GM23248 (cell line): Measurements from ENCODE around the gene ZBTB8OS. TPM values are rescaled to one million over a fixed set of nuclear protein-coding genes. Genes with fewer than 3 reads are reported as not detected.
A peak's percentile ranks its signal among the peaks of the same experiment; 100 is the strongest.

Experiments used
- DNase-seq: peaks from one replicate; pipeline ENCODE4 v3.0.0-alpha.2; 2015
- H2AFZ ChIP-seq: fragments of 200-600 bp; sonication (generic); 2 replicates; pipeline ENCODE4 v1.6.1; 2016; ENCODE audit warnings: antibody characterized with exemption
- H3F3A ChIP-seq: fragments of 200-600 bp; sonication (generic); 2 replicates; pipeline ENCODE4 v1.6.1; 2016; ENCODE audit warnings: mild to moderate bottlenecking, antibody characterized with exemption, mixed run types; ENCODE audit not compliant: insufficient read depth
- H3K27ac ChIP-seq: fragments of 200-600 bp; sonication (generic); 2 replicates; pipeline ENCODE4 v1.5.1; 2016; ENCODE audit warnings: mild to moderate bottlenecking
- H3K27me3 ChIP-seq: fragments of 200-600 bp; sonication (generic); replicated peaks from 2 replicates; pipeline ENCODE4 v1.6.1; 2016; ENCODE audit warnings: mild to moderate bottlenecking; ENCODE audit not compliant: insufficient read depth
- H3K36me3 ChIP-seq: fragments of 200-600 bp; sonication (generic); 2 replicates; pipeline ENCODE4 v1.6.1; 2016; ENCODE audit warnings: low read depth, mild to moderate bottlenecking
- H3K4me1 ChIP-seq: fragments of 200-600 bp; sonication (generic); 2 replicates; pipeline ENCODE4 v1.6.1; 2016; ENCODE audit warnings: mild to moderate bottlenecking; ENCODE audit not compliant: insufficient read depth
- H3K4me2 ChIP-seq: fragments of 200-600 bp; sonication (generic); one replicate; pipeline ENCODE4 v1.6.1; 2016; ENCODE audit warnings: mild to moderate bottlenecking; ENCODE audit not compliant: unreplicated experiment
- H3K4me3 ChIP-seq: fragments of 200-600 bp; sonication (generic); 2 replicates; pipeline ENCODE4 v1.5.1; 2016; ENCODE audit warnings: mild to moderate bottlenecking
- H3K79me2 ChIP-seq: fragments of 200-600 bp; sonication (generic); 2 replicates; pipeline ENCODE4 v1.6.1; 2016; ENCODE audit warnings: mild to moderate bottlenecking; ENCODE audit not compliant: insufficient read depth
- H3K9ac ChIP-seq: fragments of 200-600 bp; sonication (generic); 2 replicates; pipeline ENCODE4 v1.6.1; 2016; ENCODE audit warnings: mild to moderate bottlenecking
- H3K9me2 ChIP-seq: fragments of 200-600 bp; sonication (generic); 2 replicates; pipeline ENCODE4 v1.6.1; 2016; ENCODE audit warnings: mixed run types, mild to moderate bottlenecking, moderate library complexity; ENCODE audit not compliant: insufficient read depth
- H3K9me3 ChIP-seq: fragments of 200-600 bp; sonication (generic); one replicate; pipeline ENCODE4 v1.6.1; 2017; ENCODE audit warnings: low read depth
- H4K20me1 ChIP-seq: fragments of 200-600 bp; sonication (generic); 2 replicates; pipeline ENCODE4 v1.6.0; 2016; ENCODE audit not compliant: insufficient read depth
- EZH2 ChIP-seq: fragments of 200-600 bp; sonication (generic); IDR thresholded peaks from 2 replicates; pipeline ENCODE4 v1.6.1; 2018; ENCODE audit warnings: antibody characterized with exemption, mild to moderate bottlenecking; ENCODE audit not compliant: insufficient read depth, poor library complexity, severe bottlenecking
- EZH2phosphoT487 ChIP-seq: fragments of 200-600 bp; sonication (generic); IDR thresholded peaks from 2 replicates; pipeline ENCODE4 v1.6.1; 2018; ENCODE audit warnings: antibody characterized with exemption, moderate library complexity, mild to moderate bottlenecking, low read depth; ENCODE audit not compliant: insufficient read depth
- WGBS, 2 experiments: methylation state at CpG; one replicate each; pipeline ENCODE4 v1.1.6; 2015 to 2017; ENCODE audit warnings: low lambda C conversion rate in 2 of 2, low coverage in 1 of 2; ENCODE audit errors: missing lambda C conversion rate in 2 of 2; 5-methylcytosine and 5-hydroxymethylcytosine counted together
- in situ Hi-C: fragments of 300-500 bp; cut with MboI; formaldehyde crosslinking; loops from 2 replicates; pipeline ENCODE4 v1.15.0; 2020
- polyA plus RNA-seq: library from polyadenylated mRNA; unstranded; fragments of >200 nt; fragmentation: Nextera tagmentation; extraction: Ambion mirVana; gene quantifications from 2 replicates; pipeline ENCODE4 v1.2.1, GENCODE V29; 2016
- total RNA-seq: library from RNA; depleted of rRNA; stranded (reverse); fragments of >200 nt; shearing (Covaris generic); gene quantifications from 2 replicates; pipeline ENCODE4 v1.2.3, GENCODE V29; 2014

ZBTB8OS gene
- total and polyA plus RNA-seq, 2 experiments from 2014 or later, result 37.0 to 52.9 TPM

GRCh38 chr1:32693455-32694174 is 43.3 kb upstream of the ZBTB8OS start:
- peaks cover 16% of the 10 kb centered on the region for H3K4me1 ChIP-seq
- peaks cover 36% of the 10 kb centered on the region for H3K36me3 ChIP-seq
- no peak overlapping the region for H3K9ac ChIP-seq
- H4K20me1 ChIP-seq, result peaks cover 4% of the 10 kb centered on the region; the same call in 1 of the 2 replicates
- TF ChIP-seq EZH2 (no peak), EZH2phosphoT487 (no peak)
- H3K4me3 ChIP-seq, result no peak overlapping the region
- H3K4me2 ChIP-seq, result no peak overlapping the region
- H3F3A ChIP-seq, result peaks cover 8% of the 10 kb centered on the region
- no peaks in the 10 kb centered on the region for H3K9me3 ChIP-seq
- H3K27ac ChIP-seq, result no peak overlapping the region
- no peak overlapping the region for H2AFZ ChIP-seq
- DNase-seq, result no peak
- peaks cover 98% of the 10 kb centered on the region for H3K79me2 ChIP-seq
- H3K9me2 ChIP-seq, result no peaks in the 10 kb centered on the region
- WGBS, 2 experiments, result 96 to 97% methylated on average over 6 of the region's 6 CpGs
- in situ Hi-C loops, result no loop called here
- H3K27me3 ChIP-seq, result no peaks in the 10 kb centered on the region

DNA sequence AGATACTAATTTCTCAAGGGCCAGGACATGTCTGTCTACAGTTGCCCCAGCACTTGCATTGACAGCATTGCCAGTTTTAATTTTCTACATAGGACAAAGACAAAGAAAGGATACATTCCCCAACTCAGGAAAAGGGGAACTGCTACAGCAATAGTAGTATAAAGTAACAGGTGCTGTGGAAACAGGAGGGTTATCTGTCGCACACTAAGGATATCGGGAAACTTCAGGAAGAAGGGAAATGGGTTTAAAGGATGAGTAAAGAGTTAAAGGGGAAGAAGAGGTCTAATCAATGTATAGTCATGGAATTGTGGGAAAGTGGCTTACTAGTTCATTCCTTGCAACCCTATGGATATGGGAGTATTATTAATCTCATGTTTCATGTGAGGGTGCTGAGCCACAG is 36.0 kb upstream of the ZBTB8OS start:
- H3K36me3 ChIP-seq, result peaks cover 51% of the 10 kb centered on the region
- TF ChIP-seq EZH2 (no peak), EZH2phosphoT487 (no peak)

GRCh38 chr1:32685498-32685897 is 35.1 kb upstream of the ZBTB8OS start:
- no peak for DNase-seq
- H2AFZ ChIP-seq, result no peak overlapping the region
- no peaks in the 10 kb centered on the region for H3K27me3 ChIP-seq
- H3K4me2 ChIP-seq, result no peak overlapping the region
- H4K20me1 ChIP-seq, result no peaks in the 10 kb centered on the region
- TF ChIP-seq EZH2phosphoT487 (no peak), EZH2 (no peak)
- H3K4me3 ChIP-seq, result no peak overlapping the region
- in situ Hi-C loops, result no loop called here
- no peak overlapping the region for H3K9ac ChIP-seq
- no peaks in the 10 kb centered on the region for H3K9me3 ChIP-seq
- H3K4me1 ChIP-seq, result peaks cover 22% of the 10 kb centered on the region
- peak overlapping the region; percentile 42; the same call in 1 of the 2 replicates for H3K27ac ChIP-seq
- 93 to 95% methylated on average over 2 of the region's 2 CpGs for WGBS, 2 experiments
- H3K79me2 ChIP-seq, result peaks cover 53% of the 10 kb centered on the region
- H3F3A ChIP-seq, result peaks cover 60% of the 10 kb centered on the region
- no peaks in the 10 kb centered on the region for H3K9me2 ChIP-seq
- peaks cover 54% of the 10 kb centered on the region for H3K36me3 ChIP-seq

More for the DNA sequence above, 36.0 kb upstream of the ZBTB8OS start:
- Histone ChIP-seq H4K20me1 (no peaks in the 10 kb centered on the region), H3K4me2 (no peak overlapping the region), H3K4me1 (peaks cover 22% of the 10 kb centered on the region), H3F3A (peaks cover 51% of the 10 kb centered on the region), H3K4me3 (no peak overlapping the region), H3K9me2 (no peaks in the 10 kb centered on the region), H3K27me3 (no peaks in the 10 kb centered on the region), H2AFZ (no peak overlapping the region), H3K27ac (no peak overlapping the region), H3K79me2 (peaks cover 62% of the 10 kb centered on the region), H3K9ac (no peak overlapping the region), H3K9me3 (no peaks in the 10 kb centered on the region)
- no peak for DNase-seq
- WGBS, 2 experiments, result 96 to 98% methylated on average over 2 of the region's 2 CpGs
- in situ Hi-C loops, result no loop called here

- TF ChIP-seq EZH2 (no peak), EZH2phosphoT487 (no peak)
- Histone ChIP-seq H3K9me2 (no peaks in the 10 kb centered on the region), H3K4me2 (no peak overlapping the region), H3K4me3 (no peak overlapping the region), H3K27me3 (no peaks in the 10 kb centered on the region), H3K4me1 (peaks cover 20% of the 10 kb centered on the region), H3K9me3 (no peaks in the 10 kb centered on the region), H3K36me3 (peaks cover 66% of the 10 kb centered on the region), H3F3A (peaks cover 69% of the 10 kb centered on the region), H3K27ac (peak overlapping the region; percentile 42), H3K79me2 (peaks cover 41% of the 10 kb centered on the region), H4K20me1 (no peaks in the 10 kb centered on the region), H2AFZ (no peak overlapping the region), H3K9ac (0 out of 2 replicates have a peak overlapping the region, but pooled peaks have one; percentile 6)
- DNase-seq, result peak; percentile 64
- in situ Hi-C loops, result no loop called here
- 16 to 17% methylated on average over 2 of the region's 2 CpGs for WGBS, 2 experiments
These were observed 33.9 kb upstream of the ZBTB8OS start for GRCh38 chr1:32684167-32684811.
